B cell (primary cell): Measurements from ENCODE around the gene ENSA. TPM values are rescaled to one million over a fixed set of nuclear protein-coding genes. Genes with fewer than 3 reads are reported as not detected.

Source experiments
- ATAC-seq: fragments of 200-7000 bp; cut with Tn5 transposase; one replicate; pipeline ENCODE4 v1.10.0; 2021; ENCODE audit warnings: low read depth, mild to moderate bottlenecking, moderate number of reproducible peaks, moderate library complexity
- CTCF ChIA-PET: fragments of 350-600 bp; sonication (Branson Sonifier 250); formaldehyde crosslinking; loops from one replicate; lab custom pipeline; 2021; ENCODE audit warnings: antibody characterized with exemption, inconsistent platforms; lab: Charles Lee
- POLR2A ChIA-PET: fragments of 350-600 bp; sonication (Branson Sonifier 250); formaldehyde crosslinking; loops from one replicate; lab custom pipeline; 2021; ENCODE audit warnings: antibody characterized with exemption; lab: Charles Lee
- DNase-seq: peaks from one replicate; pipeline ENCODE4 v3.0.0; 2013
- H2AFZ ChIP-seq: 2 replicates; pipeline ENCODE4 v1.6.1; 2012; ENCODE audit warnings: mild to moderate bottlenecking, low read depth, low read length; ENCODE audit not compliant: insufficient read depth, poor library complexity, severe bottlenecking
- H3K27ac ChIP-seq, 2 donors: 1 replicate in 1 of 2; 2 replicates in 1 of 2; pipeline ENCODE4 v1.5.1; 2012 to 2013; ENCODE audit warnings: low read length in 2 of 2, mild to moderate bottlenecking in 2 of 2, moderate library complexity in 1 of 2
- H3K27me3 ChIP-seq, 4 experiments: fragments of 200-600 bp in 1 of 4; sonication (generic) in 1 of 4; replicated peaks in 1 of 4; 1 replicate in 2 of 4; 2 replicates in 2 of 4; pipeline versions ENCODE4 v1.6.1 to v1.7.0; 2013 to 2016; ENCODE audit warnings: low read length in 3 of 4, mild to moderate bottlenecking in 2 of 4, mixed read lengths in 1 of 4, moderate library complexity in 1 of 4; ENCODE audit not compliant: insufficient read depth in 4 of 4, control insufficient read depth in 3 of 4; ENCODE audit errors: control extremely low read depth in 1 of 4
- H3K36me3 ChIP-seq, 2 experiments: replicated peaks in 1 of 2; 1 replicate in 1 of 2; 2 replicates in 1 of 2; pipeline versions ENCODE4 v1.6.1 to v1.7.1; 2013; ENCODE audit warnings: low read length in 1 of 2; ENCODE audit not compliant: insufficient read depth in 2 of 2, control insufficient read depth in 1 of 2; ENCODE audit errors: control extremely low read depth in 1 of 2, extremely low read depth in 1 of 2
- H3K4me1 ChIP-seq, 2 donors: fragments of 200-600 bp in 1 of 2; sonication (generic) in 1 of 2; 1 replicate in 1 of 2; 2 replicates in 1 of 2; pipeline versions ENCODE4 v1.5.1 to v1.6.1; 2013 to 2017; ENCODE audit warnings: low read length in 2 of 2; ENCODE audit not compliant: control insufficient read depth in 2 of 2, insufficient read depth in 2 of 2
- H3K4me2 ChIP-seq: replicated peaks from 2 replicates; pipeline ENCODE3; 2012; ENCODE audit warnings: mild to moderate bottlenecking, low read depth, low read length; ENCODE audit not compliant: poor library complexity, severe bottlenecking
- H3K4me3 ChIP-seq, 5 experiments: fragments of 200-600 bp in 1 of 5; sonication (generic) in 1 of 5; 1 replicate in 3 of 5; 2 replicates in 2 of 5; pipeline versions ENCODE4 v1.5.1 to v1.7.0; 2011 to 2016; ENCODE audit warnings: low read length in 4 of 5, mild to moderate bottlenecking in 4 of 5, low read depth in 2 of 5, control low read depth in 1 of 5, moderate library complexity in 1 of 5; ENCODE audit not compliant: insufficient read depth in 1 of 5; ENCODE audit errors: control extremely low read depth in 1 of 5, extremely low read depth in 1 of 5
- H3K79me2 ChIP-seq: fragments of 200-600 bp; sonication (generic); one replicate; pipeline ENCODE4 v1.6.0; 2016; ENCODE audit warnings: low read length; ENCODE audit not compliant: control insufficient read depth, insufficient read depth
- H3K9ac ChIP-seq: fragments of 200-600 bp; sonication (generic); 2 replicates; pipeline ENCODE4 v1.6.1; 2017; ENCODE audit warnings: mild to moderate bottlenecking, low read length, moderate library complexity
- H3K9me3 ChIP-seq, 3 donors: one replicate each; pipeline versions ENCODE4 v1.6.1 to v1.7.1; 2013; ENCODE audit warnings: low read length in 2 of 3; ENCODE audit not compliant: control insufficient read depth in 2 of 3, insufficient read depth in 1 of 3; ENCODE audit errors: control extremely low read depth in 1 of 3
- H4K20me1 ChIP-seq: 2 replicates; pipeline ENCODE4 v1.6.0; 2012; ENCODE audit warnings: mild to moderate bottlenecking, low read length; ENCODE audit not compliant: insufficient read depth, control insufficient read depth, poor library complexity, severe bottlenecking
- H3K27ac Mint-ChIP-seq: one replicate; pipeline ENCODE4 v1.8.0; 2021; ENCODE audit warnings: mixed read lengths
- H3K27me3 Mint-ChIP-seq: one replicate; pipeline ENCODE4 v1.8.0; 2021; ENCODE audit warnings: mixed read lengths
- H3K4me1 Mint-ChIP-seq: one replicate; pipeline ENCODE4 v1.8.0; 2021; ENCODE audit warnings: mixed read lengths
- H3K4me3 Mint-ChIP-seq: one replicate; pipeline ENCODE4 v1.8.0; 2021; ENCODE audit warnings: mixed read lengths
- H3K9me3 Mint-ChIP-seq: one replicate; pipeline ENCODE4 v1.8.0; 2022; ENCODE audit warnings: mixed read lengths; ENCODE audit not compliant: insufficient read depth
- CTCF ChIP-seq: fragments of 200-600 bp; IDR thresholded peaks from one replicate; pipeline ENCODE4 v1.8.0; 2022; ENCODE audit warnings: antibody characterized with exemption, mild to moderate bottlenecking
- EZH2 ChIP-seq: IDR thresholded peaks from 2 replicates; pipeline ENCODE4 v1.6.1; 2012; ENCODE audit warnings: borderline replicate concordance, low read depth, mild to moderate bottlenecking, moderate library complexity, low read length; ENCODE audit not compliant: insufficient read depth, poor library complexity, severe bottlenecking
- WGBS: methylation state at CpG from one replicate; pipeline ENCODE4 v1.1.5; 2013; ENCODE audit warnings: missing lambda C conversion rate; ENCODE audit not compliant: insufficient coverage; 5-methylcytosine and 5-hydroxymethylcytosine counted together
- intact Hi-C: fragments of 100-400 bp; cut with micrococcal nuclease; formaldehyde crosslinking; loops from one replicate; pipeline ENCODE4 v1.10.0; 2022
- polyA plus RNA-seq: library from polyadenylated mRNA; depleted of rRNA; stranded (reverse); fragments of >200 nt; gene quantifications from 2 replicates; pipeline ENCODE4 v1.2.3, GENCODE V29; 2012
- total RNA-seq, 2 donors: library from RNA; stranded (reverse); fragments of 120-200 nt in 1 of 2; gene quantifications; 1 replicate in 1 of 2; 2 replicates in 1 of 2; pipeline versions ENCODE4 v1.2.3 to v1.2.4, GENCODE V29; 2013 to 2022

Gene ENSA
- total and polyA plus RNA-seq, 2 donors (not counting 1 experiment from before 2014, with no cell fraction given), result 85.5 to 115 TPM

- Histone ChIP-seq H4K20me1 (no peaks in the 10 kb centered on the region), H3K79me2 (peaks cover 53% of the 10 kb centered on the region), H3K27me3 (no peaks in the 10 kb centered on the region), H3K36me3 (peaks cover 7 to 83% of the 10 kb centered on the region in 2 experiments), H3K4me3 (no peak overlapping the region), H3K4me1 (peaks cover 24 to 31% of the 10 kb centered on the region in 2 donors), H3K9me3 (no peaks in the 10 kb centered on the region), H3K9ac (no peak overlapping the region), H3K27ac (peak overlapping the region; percentile 31 to 74), H3K4me2 (peak overlapping the region; percentile 34), H2AFZ (no peak overlapping the region)
- ChIA-PET POLR2A (interaction anchor here (2.0 to 3.3 kb wide), 2 partner anchors 42 to 59 kb away, joined by 11 to 21 read pairs; partner anchors contain the start of gene MCL1), CTCF (interaction anchor here (1.0 to 23.2 kb wide), 13 partner anchors 8 to 240 kb away, joined by 3 to 661 read pairs (median 7); partner anchors contain the start of gene MCL1)
- DNase-seq (peak; percentile 77), ATAC-seq (peak; percentile 63)
- Mint-ChIP-seq H3K9me3 (no peaks in the 10 kb centered on the region), H3K27me3 (no peaks in the 10 kb centered on the region), H3K27ac (peak overlapping the region; percentile 80), H3K4me3 (no peak overlapping the region), H3K4me1 (peaks cover 30% of the 10 kb centered on the region)
- no peak for TF ChIP-seq EZH2
- peak; percentile 87 for TF ChIP-seq CTCF
- intact Hi-C loops, result loop anchor here (1.0 to 2.0 kb wide), 3 partner anchors 42 to 157 kb away; partner anchors contain the start of gene MCL1
- 54% methylated on average over 3 of the region's 8 CpGs for WGBS
Observed at GRCh38 chr1:150621497-150622302, 7.7 kb downstream of the ENSA start.
